ENCODE measurements around the gene PTGDS. TPM values are rescaled to one million over a fixed set of nuclear protein-coding genes. Genes with fewer than 3 reads are reported as not detected.

PTGDS gene
- total RNA-seq, 1 donor = 10.8 TPM

DNA sequence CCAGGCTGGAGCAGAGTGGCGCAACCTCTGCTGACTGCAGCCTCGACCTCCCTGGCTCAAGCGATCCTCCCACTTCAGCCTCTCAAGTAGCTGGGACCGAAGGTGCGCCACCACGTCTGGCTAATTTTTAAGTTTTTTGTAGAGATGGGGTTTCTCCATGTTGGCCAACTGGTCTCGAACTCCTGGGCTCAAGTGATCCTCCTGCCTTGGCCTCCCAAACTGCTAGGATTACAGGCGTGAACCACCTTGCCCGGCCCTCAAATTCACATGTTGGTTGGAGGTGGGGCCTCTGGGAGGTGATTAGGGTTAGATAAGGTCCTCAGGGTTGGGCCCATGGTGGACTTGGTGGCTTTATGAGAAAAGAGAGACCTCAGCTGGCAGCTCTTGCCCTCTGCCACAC, 15.1 kb upstream of the PTGDS start:
- no peak for DNase-seq (ENCODE audit: low read depth)
- TF ChIP-seq, protein P1, sequence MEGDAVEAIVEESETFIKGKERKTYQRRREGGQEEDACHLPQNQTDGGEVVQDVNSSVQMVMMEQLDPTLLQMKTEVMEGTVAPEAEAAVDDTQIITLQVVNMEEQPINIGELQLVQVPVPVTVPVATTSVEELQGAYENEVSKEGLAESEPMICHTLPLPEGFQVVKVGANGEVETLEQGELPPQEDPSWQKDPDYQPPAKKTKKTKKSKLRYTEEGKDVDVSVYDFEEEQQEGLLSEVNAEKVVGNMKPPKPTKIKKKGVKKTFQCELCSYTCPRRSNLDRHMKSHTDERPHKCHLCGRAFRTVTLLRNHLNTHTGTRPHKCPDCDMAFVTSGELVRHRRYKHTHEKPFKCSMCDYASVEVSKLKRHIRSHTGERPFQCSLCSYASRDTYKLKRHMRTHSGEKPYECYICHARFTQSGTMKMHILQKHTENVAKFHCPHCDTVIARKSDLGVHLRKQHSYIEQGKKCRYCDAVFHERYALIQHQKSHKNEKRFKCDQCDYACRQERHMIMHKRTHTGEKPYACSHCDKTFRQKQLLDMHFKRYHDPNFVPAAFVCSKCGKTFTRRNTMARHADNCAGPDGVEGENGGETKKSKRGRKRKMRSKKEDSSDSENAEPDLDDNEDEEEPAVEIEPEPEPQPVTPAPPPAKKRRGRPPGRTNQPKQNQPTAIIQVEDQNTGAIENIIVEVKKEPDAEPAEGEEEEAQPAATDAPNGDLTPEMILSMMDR (IDR thresholded peaks at IDR 0.05; ENCODE audit: insufficient read depth, low read depth, low read length) = no peak
- H3K4me3 ChIP-seq (ENCODE audit: low read depth, low read length) = no peak overlapping the region

DNA sequence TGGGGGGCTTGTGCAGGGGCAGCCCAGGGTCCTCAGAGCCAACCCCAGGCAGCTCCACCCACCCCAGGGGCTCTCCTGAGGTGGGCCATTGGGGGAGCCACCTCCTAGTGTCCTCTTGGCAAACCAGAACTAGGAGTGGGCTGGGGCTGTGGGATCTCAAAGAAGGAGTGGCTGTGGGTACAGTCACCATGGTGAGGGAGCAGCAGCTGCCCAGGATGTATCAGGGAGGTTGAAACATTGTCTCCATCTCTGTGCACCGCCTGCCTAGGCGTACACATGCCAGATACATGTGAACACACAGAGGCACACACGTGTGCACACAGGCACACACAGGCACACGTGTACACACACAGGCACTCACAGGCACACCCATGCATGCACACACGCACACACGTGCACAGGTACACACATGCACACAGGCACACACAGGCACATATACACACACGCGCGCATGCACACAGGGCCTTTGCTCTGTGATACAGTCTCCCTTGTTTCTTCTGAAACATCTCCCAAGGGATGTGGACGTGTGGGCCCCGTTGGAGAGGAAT, 14.5 kb upstream of the PTGDS start:
- no peak for DNase-seq (ENCODE audit: low read depth)
- H3K4me3 ChIP-seq (ENCODE audit: low read depth, low read length) = no peak overlapping the region
- TF ChIP-seq, protein P1 (IDR thresholded peaks at IDR 0.05; ENCODE audit: insufficient read depth, low read depth, low read length) = no peak

DNA sequence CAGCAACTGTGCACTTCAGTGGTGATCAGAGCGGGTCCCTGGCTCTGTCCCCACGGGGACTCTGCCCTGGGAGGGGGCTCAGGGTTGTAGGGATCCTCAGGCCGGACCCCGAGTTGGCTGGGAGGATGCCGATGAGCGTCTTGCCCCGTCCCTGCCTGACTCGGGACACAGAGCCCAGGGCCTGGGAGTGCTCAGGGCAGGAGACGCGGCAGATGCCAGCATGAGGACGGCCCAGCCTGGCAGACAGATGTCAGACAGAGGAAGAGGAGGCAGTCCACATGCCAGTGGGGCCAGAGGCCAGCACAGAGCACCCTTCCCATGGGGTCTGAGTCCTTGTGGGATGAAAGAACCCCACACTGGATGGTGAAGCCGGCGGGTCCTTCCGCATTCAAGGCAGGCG, 14.0 kb upstream of the PTGDS start:
- TF ChIP-seq, protein P1 (IDR thresholded peaks at IDR 0.05; ENCODE audit: insufficient read depth, low read depth, low read length) = no peak
- DNase-seq (ENCODE audit: low read depth) = no peak
- no peak overlapping the region for H3K4me3 ChIP-seq (ENCODE audit: low read depth, low read length)

DNA sequence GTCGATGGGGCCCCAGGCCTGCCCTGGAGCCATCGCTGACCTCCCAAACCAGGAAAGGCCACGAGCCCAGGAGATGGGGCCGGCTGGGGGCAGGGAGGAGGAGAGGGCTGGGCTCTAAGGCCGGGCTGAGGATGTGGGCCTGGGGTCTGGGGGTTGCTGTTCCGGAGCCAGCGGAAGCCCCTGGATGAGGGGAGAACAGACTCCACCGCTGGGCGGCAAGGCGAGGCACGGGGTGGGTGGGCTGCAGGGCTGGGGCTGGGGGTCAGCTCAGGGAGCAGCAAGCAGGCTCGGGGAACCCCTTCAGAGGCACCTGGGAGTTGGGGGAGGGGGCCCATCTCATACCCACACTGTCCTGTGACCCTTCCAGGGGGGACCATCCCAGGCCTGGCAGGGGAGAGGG, 13.6 kb upstream of the PTGDS start:
- H3K4me3 ChIP-seq (ENCODE audit: low read depth, low read length) = no peak overlapping the region
- TF ChIP-seq, protein P1 (IDR thresholded peaks at IDR 0.05; ENCODE audit: insufficient read depth, low read depth, low read length) = no peak
- DNase-seq (ENCODE audit: low read depth) = no peak

DNA sequence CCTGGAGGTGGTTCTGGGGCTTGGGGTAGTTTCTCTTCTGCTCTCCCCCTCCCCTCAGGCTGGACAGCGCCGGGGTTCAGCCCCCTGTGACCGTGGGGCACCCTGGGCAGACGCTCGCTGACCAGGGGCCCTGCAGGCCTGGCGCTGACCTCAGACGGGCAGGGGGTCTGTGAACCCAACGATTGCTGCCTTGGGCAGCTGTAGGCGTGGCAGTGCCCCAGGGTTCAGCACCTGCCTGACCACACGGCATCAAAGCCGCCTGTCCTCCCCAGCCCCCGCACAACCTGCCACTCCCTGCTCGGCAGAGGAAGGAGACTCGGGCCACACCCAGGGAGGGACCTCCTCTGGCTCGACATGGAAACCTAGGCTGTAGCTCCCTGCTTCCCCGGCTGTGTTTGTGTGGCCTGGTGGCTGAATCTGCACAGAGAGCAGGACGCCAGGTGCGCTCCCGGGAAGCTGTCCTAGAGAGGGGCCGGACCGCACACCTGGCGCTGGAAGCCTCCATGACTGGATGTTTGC, 13.1 kb upstream of the PTGDS start:
- no peak for DNase-seq (ENCODE audit: low read depth)
- TF ChIP-seq, protein P1 (IDR thresholded peaks at IDR 0.05; ENCODE audit: insufficient read depth, low read depth, low read length) = no peak
- no peak overlapping the region for H3K4me3 ChIP-seq (ENCODE audit: low read depth, low read length)

DNA sequence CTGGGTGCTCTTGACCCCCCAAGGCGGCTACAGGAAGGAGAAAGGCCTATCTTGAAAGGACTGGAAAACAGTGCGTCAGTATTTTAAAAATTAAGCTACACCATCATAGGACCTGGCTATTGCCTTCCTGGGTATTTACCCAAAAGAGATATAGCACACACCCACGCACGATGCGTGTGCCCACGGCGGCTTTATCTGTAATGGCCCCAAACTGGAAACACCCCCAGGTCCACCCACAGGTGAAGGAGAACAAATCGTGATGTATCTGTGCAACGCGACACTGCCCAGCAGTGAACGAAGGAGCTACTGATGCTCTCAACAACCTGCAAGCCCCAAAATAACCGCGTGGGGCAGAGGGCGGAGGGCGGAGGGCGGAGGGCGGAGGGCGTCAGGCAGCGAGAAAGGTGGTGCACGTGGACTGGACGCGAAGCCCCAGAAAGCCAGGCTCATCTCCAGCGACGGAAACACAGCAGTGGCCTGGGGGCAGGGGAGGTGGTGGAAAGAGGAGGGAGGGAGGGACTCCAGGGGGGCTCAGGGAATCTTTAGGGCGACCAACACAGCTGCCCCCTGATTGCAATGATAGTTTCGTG, 12.4 kb upstream of the PTGDS start:
- TF ChIP-seq, protein P1 (IDR thresholded peaks at IDR 0.05; ENCODE audit: insufficient read depth, low read depth, low read length) = no peak
- no peak overlapping the region for H3K4me3 ChIP-seq (ENCODE audit: low read depth, low read length)
- DNase-seq (ENCODE audit: low read depth) = no peak

Measured in fibroblast of villous mesenchyme (primary cell).